DMS 273 treated with DMSO at 0.1 percent for 48 hours (cell line): ENCODE data around the gene CD1B.
"Not testable (repeated sequence)": the region's sequence is repeated elsewhere in the genome, so short reads cannot be mapped to it uniquely, and the experiment has no call there.

Experiments
- DNase-seq: peaks from one replicate; lab custom pipeline; 2025; lab: John Stamatoyannopoulos, UW

The CD1B gene

GRCh38 chr1:158331481-158332150 is at the start of gene CD1B:
Gene CD1B (minus strand): TSS chr1:158331531. CDS start chr1:158331423, 108 bp downstream.
- no peak for DNase-seq

DNA sequence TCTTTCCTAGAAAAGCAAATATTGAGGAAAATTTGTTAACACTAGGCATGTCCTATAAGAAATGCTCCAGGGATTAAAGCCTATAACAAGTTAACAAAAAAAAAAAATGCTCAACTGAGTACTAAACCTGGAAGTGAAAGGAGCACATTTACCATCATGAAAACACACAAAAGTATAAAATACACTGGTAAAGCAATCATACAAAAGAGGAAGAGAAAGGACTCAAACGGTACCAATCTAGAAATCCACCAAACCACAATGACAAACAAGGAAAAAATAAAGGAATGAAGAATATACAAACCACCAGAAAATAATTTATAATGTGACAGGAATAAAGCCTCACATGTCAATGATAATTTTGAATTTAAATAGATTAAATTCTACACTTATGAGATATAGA is 43.5 kb upstream of the CD1B start:
- DNase-seq: no peak

DNA sequence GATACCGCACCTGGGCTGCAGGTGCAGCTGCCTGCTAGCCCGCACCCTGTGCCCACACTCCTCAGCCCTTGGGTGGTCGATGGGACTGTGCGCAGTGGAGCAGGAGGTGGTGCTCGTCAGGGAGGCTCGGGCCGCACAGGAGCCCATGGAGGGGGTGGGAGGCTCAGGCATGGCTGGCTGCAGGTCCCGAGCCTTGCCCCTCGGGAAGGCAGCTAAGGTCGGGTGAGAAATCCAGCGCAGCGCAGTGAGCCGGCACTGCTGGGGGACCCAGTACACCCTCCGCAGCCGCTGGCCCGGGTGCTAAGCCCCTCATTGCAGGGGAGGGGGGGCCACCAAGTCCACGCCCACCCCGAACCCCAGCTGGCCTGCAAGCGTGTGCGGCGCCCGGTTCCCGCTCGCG is 42.8 kb upstream of the CD1B start:
- DNase-seq: not testable (repeated sequence)

DNA sequence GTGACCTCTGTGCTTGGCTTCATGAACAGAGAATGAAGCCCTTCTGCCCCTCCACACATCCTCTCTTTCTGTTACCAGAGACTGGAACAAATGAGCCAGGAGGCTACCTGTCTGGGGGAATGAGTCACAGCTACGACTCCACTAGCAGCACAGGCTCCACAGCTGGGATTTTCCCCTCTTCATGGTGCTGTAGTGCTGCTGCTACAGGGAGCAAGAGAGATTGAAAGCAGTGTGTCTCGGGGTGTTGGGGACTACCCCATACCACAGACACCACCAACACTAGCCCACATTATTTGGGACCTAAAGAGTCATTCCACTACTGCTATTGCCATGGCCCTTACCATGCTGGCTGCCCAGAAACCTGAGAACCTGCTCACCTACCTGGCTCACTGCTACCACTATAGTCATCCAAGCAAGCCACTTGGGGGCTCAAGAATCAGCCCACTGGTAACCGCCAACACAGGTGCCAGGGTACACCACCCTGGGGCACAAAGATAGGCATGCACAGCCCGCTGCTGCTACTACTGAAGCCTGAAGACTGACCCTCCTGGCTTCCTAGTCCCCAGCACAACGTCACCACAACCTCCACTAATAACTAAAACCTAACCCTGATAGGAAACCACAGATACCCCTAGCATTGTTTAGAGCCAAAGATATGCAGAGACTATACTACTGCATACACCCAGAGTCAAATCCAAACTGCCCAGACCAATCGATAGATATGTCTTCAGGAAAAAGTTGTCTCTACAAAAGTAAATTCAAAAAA is 40.0 kb upstream of the CD1B start:
- DNase-seq: no peak

DNA sequence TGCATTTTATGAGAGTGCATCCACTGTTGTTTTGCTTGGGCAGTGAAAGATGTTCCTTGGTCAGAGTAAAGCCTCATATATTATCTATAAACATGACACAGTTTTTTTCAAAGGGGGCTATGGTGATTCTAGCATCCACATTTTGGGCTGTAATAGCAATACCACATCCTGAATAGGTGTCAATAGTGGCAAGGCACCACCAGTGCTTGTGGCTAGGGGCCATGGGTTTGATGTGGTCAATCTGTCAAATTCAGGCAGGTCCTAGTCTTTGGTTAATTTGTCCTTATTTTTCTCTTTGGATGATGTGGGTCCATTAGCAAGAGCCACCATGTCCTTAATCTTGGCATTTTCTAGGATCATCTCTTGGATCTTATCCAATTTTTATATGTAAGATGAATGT is 35.5 kb upstream of the CD1B start:
- no peak for DNase-seq

- no peak for DNase-seq
These were observed 31.6 kb upstream of the CD1B start for GRCh38 chr1:158362941-158363340.

- no peak for DNase-seq
These were observed 31.2 kb upstream of the CD1B start for GRCh38 chr1:158362482-158362881.

- DNase-seq: no peak
These were observed 26.1 kb upstream of the CD1B start for GRCh38 chr1:158357441-158357840.

- no peak for DNase-seq
These were observed 25.3 kb upstream of the CD1B start for GRCh38 chr1:158356616-158357015.

GRCh38 chr1:158355773-158356285 is 24.5 kb upstream of the CD1B start:
- DNase-seq: no peak

GRCh38 chr1:158354255-158354654 is 22.9 kb upstream of the CD1B start:
- no peak for DNase-seq

DNA sequence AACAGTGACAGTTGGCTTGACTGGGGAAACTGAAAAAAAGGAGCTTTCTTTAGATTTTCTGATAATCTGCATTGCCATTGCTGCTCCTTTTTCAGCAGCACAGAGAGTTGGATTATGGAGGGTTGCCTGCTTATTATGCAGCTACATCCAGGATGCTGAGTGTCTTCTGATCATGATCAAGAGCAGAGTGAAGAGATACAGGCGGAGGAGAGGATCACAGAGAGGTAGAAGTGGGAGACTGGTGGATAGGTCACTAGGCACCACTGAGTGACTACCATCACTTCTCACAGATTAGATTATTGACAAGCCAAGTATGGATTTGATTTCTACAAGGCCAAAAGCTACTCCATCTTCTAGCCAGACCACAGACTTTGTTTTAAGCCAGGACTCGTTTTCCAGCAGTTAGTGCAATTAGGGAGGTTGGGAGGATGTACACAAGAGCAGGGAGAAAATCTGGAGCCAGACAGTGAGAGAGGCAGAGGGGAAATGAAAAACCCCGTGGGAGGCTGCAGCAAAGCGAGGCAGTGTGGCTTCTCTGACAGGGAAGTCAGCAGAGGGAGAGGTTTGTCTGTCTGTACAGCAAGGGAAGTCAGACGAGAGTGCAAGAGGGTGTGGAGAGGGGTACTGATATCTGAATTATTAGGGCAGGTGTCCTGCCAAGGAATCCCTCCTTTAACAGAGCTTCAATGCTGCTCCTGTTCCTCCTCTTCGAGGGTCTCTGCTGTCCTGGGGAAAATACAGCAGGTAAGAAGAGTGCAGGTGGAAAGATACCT is 22.2 kb upstream of the CD1B start, which contains the start of gene CD1E:
Gene CD1E (plus strand): TSS at position 592 of the 773 bp plus-strand sequence. CDS start 95 bp downstream, at position 687.
- DNase-seq: no peak

DNA sequence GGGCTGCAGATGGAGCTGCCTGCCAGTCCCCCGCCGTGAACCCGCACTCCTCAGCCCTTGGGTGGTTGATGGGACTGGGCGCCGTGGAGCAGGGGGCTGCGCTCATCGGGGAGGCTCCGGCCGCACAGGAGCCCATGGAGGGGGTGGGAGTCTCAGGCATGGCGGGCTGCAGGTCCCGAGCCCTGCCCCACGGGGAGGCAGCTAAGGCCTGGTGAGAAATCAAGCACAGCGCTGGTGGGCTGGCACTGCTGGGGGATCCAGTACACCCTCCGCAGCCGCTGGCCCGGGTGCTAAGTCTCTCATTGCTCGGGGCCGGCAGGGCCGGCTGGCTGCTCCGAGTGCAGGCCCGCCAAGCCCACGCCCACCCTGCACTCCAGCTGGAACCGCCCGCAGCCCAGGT is 17.6 kb upstream of the CD1B start:
- not testable (repeated sequence) for DNase-seq

DNA sequence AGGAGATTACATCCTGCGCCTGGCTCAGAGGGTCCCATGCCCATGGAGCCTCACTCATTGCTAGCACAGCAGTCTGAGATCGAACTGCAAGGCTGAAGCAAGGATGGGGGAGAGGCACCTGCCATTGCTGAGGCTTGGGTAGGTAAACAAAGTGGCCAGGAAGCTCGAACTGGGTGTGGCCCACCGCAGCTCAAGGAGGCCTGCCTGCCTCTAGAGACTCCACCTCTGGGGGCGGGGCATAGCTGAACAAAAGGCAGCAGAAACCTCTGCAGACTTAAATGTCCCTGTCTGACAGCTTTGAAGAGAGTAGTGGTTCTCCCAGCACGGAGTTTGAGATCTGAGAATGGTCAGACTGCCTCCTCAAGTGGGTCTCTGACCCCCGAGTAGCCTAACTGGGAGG is 5.1 kb upstream of the CD1B start:
- not testable (repeated sequence) for DNase-seq

GRCh38 chr1:158335213-158335532 is 3.8 kb upstream of the CD1B start:
- no peak for DNase-seq

GRCh38 chr1:158334526-158335212 is 3.3 kb upstream of the CD1B start:
- no peak for DNase-seq

GRCh38 chr1:158333405-158334155 is 2.2 kb upstream of the CD1B start:
- no peak for DNase-seq

- DNase-seq: no peak
These were observed 265 bp downstream of the CD1B start for GRCh38 chr1:158331106-158331425.

GRCh38 chr1:158330391-158331105 is 783 bp downstream of the CD1B start:
- DNase-seq: no peak

DNA sequence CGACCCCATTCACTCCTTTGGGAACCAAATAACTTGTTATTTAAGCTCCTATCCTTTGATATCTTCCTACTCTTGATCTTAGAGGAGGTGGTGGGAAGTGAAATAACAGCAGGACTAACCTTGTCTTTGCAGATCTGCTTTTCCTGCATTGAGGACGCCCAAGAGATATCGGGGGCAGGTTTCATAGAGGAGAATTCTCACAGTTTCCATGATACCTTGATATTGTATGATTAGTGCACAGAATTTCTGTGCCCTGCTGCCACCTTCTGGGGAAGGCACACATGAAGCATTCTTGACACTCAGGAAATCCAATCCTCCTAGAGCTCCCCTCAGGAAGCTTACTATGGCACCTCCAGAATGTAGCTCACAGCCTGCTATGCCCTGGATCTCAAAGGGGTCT is 1.6 kb downstream of the CD1B start:
- DNase-seq: no peak

DNA sequence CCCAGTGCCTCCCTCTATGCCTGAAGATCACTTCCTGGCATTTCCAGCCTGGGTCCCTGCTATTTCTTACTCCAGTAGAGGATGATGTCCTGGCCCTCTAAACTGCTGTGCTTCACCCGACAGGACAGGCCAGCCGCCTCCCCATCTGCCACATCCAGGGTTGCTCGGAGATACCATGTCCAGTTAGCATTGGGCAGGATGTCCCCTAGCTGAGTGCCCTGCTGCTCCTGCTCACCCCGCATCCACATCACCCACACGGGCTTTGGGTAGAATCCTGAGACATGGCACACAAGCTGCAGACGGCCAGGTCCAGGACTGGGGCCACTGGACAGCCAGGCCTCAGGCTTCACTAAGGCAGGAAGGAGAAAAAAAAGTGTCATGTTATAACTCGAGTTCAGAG is 2.0 kb downstream of the CD1B start:
- DNase-seq: no peak
